HG02870 (cell line): ENCODE data around the gene FREY1.

Experiments
- ATAC-seq: cut with Tn5 transposase; IDR thresholded peaks from one replicate; pipeline ENCODE4 v1.9.1; 2021; ENCODE audit warnings: mild to moderate bottlenecking, moderate library complexity; ENCODE audit not compliant: unreplicated experiment

FREY1 gene

GRCh38 chr11:45876401-45876800 lies 30.7 kb downstream of the FREY1 start:
- no peak for ATAC-seq

DNA sequence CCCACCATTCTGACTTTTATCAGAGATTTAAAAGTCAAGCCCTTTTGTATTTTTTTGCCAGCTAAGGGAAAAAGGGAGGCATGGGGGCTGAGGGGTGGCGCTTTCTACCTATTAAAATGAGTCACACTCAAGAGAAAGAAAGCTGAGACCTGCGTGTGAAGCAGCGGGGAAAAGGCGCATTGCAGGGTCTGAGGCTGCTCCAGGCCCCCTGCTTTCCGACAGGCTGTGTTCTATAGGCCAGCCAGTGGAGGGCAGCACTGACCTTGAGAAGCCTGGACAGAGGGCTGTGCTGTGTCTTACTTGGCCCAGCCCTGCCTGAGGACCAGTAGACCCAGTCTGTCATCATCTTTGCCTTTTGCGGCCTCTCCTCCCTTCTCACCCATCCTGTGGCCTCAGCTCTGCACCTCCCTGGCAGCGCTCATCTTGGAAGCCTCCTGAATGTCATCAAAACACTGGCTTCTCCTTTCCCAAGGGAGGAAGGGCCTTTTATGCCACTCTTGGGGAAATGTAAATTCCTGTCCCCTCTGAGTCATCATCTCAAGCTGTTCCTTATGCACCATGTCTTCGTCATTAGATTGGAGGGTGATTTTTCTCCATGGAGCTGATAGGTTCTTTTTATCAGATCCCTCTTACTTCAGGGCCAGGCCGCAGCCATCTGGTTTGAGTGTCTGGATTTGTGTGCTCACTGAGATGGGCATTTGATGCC lies 34.3 kb downstream of the FREY1 start:
- no peak for ATAC-seq

GRCh38 chr11:45871638-45872037 lies 35.4 kb downstream of the FREY1 start:
- no peak for ATAC-seq

DNA sequence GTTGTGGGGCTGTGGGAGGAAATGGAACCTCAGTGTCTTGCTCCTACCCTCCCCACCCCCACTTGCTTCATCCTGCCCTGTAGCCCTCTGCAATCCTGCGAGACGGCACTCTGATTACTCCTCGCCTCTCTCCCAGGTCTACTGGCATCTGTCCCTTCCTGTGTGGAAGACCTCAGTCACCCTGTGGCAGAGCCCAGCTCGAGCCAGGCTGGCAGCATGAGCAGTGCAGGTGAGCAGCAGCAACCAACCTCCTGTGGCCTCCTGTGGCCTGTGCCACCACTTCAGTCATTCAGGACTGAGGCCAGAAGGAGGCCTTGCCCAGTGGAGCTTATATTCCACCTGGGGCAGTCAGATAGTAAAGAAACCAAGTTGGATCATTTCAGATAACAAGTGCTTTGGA lies 36.4 kb downstream of the FREY1 start:
- no peak for ATAC-seq

- ATAC-seq = no peak
Measured at GRCh38 chr11:45869551-45869950, 37.5 kb downstream of the FREY1 start.

GRCh38 chr11:45864041-45864440 lies 43.0 kb downstream of the FREY1 start:
- no peak for ATAC-seq

DNA sequence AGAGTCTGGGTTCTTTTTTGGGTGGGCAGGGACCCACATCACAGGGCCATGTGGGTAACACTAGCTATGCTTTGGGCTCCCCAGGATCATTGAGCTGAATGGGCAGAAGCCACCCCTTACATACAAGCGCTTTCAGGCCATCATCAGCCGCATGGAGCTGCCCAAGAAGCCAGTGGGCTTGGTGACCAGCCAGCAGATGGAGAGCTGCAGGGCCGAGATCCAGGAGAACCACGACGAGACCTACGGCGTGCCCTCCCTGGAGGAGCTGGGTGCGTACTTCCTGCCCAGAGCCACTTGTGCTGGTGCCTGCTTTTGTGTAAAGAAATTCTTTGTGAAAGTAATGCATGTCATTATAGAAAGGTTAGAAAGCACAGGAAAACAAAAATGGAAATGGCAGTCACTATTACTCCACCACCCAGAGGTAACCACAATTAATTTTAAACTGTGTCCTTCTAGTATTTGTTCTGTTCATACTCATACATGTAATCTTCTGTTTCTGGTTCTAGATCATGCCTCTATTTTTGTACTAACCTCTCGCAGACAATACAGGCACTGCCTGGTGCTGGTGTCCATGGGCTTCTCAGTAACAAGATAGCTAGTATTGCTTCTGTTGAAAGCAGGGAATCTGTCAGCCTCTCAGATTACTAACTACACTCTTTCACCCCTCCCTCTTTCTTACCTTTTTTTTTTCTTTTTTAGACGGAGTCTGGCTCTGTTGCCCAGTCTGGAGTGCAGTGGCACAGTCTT lies 46.1 kb downstream of the FREY1 start:
- no peak for ATAC-seq

DNA sequence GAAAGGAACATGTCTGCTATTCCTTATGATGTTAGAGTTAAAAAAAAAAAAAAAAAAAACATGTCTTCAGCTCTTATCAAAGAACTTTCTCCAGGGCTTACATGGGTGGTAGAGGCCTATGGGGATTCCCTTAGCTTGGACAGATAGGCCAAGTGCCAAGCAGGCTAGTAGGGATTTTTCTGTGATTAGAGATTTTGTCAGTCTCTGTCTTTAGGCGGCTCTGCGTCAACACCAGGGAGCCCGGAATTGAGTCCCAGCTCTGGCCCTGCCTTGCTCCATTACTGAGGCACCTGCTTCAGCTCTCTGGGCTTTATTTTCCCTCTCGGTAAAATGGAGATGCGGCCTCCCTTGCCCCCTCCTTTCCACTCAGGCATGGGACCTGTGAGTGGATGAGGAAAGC lies 46.7 kb downstream of the FREY1 start:
- ATAC-seq = no peak

- ATAC-seq = no peak
Measured at GRCh38 chr11:45859661-45860140, 47.4 kb downstream of the FREY1 start.

GRCh38 chr11:45858751-45859398 lies 48.2 kb downstream of the FREY1 start:
- ATAC-seq = no peak

GRCh38 chr11:45857961-45858474 lies 49.1 kb downstream of the FREY1 start:
- no peak for ATAC-seq
